GM12878 (cell line): ENCODE results near the gene TECTB. TPM values are rescaled to one million over a fixed set of nuclear protein-coding genes. Genes with fewer than 3 reads are reported as not detected.

ENCODE experiments used
- ATAC-seq: fragments of 200-7000 bp; cut with Tn5 transposase; 3 replicates; pipeline ENCODE4 v1.9.1; 2020; ENCODE audit warnings: mild to moderate bottlenecking, moderate library complexity
- BruUV-seq: library from RNA; stranded (reverse); fragments of 400-500 nt; replicated peaks from 2 replicates; lab custom pipeline; 2021; lab: Mats Ljungman, UMichigan
- CTCF ChIA-PET: fragments of 300-600 bp; sonication (Branson Sonifier 250); formaldehyde crosslinking; extraction: SDS; loops from one replicate; lab custom pipeline; 2021; ENCODE audit warnings: inconsistent platforms; lab: Yijun Ruan, JAX
- POLR2A ChIA-PET: fragments of 350-600 bp; formaldehyde crosslinking; extraction: SDS; loops from one replicate; lab custom pipeline; 2021; ENCODE audit warnings: inconsistent platforms; lab: Charles Lee
- RAD21 ChIA-PET: fragments of 300-600 bp; sonication (Branson Sonifier 250); formaldehyde crosslinking; loops from one replicate; lab custom pipeline; 2023; ENCODE audit warnings: antibody characterized with exemption; ENCODE audit not compliant: unreplicated experiment; lab: Charles Lee
- SMC1A ChIA-PET: fragments of 300-600 bp; sonication (Branson Sonifier 250); formaldehyde crosslinking; loops from one replicate; lab custom pipeline; 2023; ENCODE audit not compliant: unreplicated experiment, uncharacterized antibody; lab: Charles Lee
- DNase-seq: peaks from one replicate; pipeline ENCODE4 v3.0.0-alpha.2; 2011; ENCODE audit warnings: low read depth, low spot score
- FAIRE-seq: peaks from 3 replicates; lab custom pipeline; 2011; peaks lifted over from hg19 to GRCh38; lab: Jason Lieb, UNC
- H2AFZ ChIP-seq: 2 replicates; pipeline ENCODE4 v1.6.0; 2011; ENCODE audit warnings: low read depth, low read length, control low read depth; ENCODE audit not compliant: control insufficient read depth
- H3K27ac ChIP-seq: 2 replicates; pipeline ENCODE4 v1.5.1; 2011; ENCODE audit warnings: control low read depth; ENCODE audit not compliant: control insufficient read depth, insufficient read depth
- H3K27me3 ChIP-seq, 2 experiments: replicated peaks in 1 of 2; 2 replicates each; pipeline versions ENCODE4 v1.6.0 to v1.6.1; 2011; ENCODE audit warnings: low read length in 1 of 2; ENCODE audit not compliant: control insufficient read depth in 2 of 2, insufficient read depth in 2 of 2
- H3K36me3 ChIP-seq, 2 experiments: 2 replicates each; pipeline ENCODE4 v1.5.1; 2011; ENCODE audit warnings: low read length in 1 of 2; ENCODE audit not compliant: control insufficient read depth in 2 of 2, insufficient read depth in 2 of 2
- H3K4me1 ChIP-seq: 2 replicates; pipeline ENCODE4 v1.6.1; 2011; ENCODE audit warnings: mild to moderate bottlenecking, low read length, moderate library complexity, mixed read lengths; ENCODE audit not compliant: control insufficient read depth, insufficient read depth
- H3K4me2 ChIP-seq: 2 replicates; pipeline ENCODE4 v1.6.0; 2011; ENCODE audit warnings: control low read depth; ENCODE audit not compliant: control insufficient read depth, insufficient read depth
- H3K4me3 ChIP-seq: fragments of 200-600 bp; sonication (generic); 2 replicates; pipeline ENCODE4 v1.5.1; 2016
- H3K79me2 ChIP-seq: 2 replicates; pipeline ENCODE4 v1.6.0; 2011; ENCODE audit warnings: low read length; ENCODE audit not compliant: control insufficient read depth, insufficient read depth
- H3K9ac ChIP-seq: 2 replicates; pipeline ENCODE4 v1.8.0; 2011; ENCODE audit warnings: low read length, control low read depth, mixed read lengths; ENCODE audit not compliant: control insufficient read depth, insufficient read depth
- H3K9me3 ChIP-seq: replicated peaks from 3 replicates; pipeline ENCODE4 v1.5.1; 2011; ENCODE audit warnings: mild to moderate bottlenecking, low read length; ENCODE audit not compliant: control insufficient read depth, insufficient read depth
- H4K20me1 ChIP-seq: 2 replicates; pipeline ENCODE4 v1.6.0; 2011; ENCODE audit not compliant: control insufficient read depth, insufficient read depth
- ASH2L ChIP-seq: fragments of 300-600, 200-600 bp; sonication (generic); IDR thresholded peaks from 2 replicates; pipeline ENCODE4 v1.6.1; 2017; ENCODE audit warnings: low read depth, mild to moderate bottlenecking, borderline replicate concordance
- CBX5 ChIP-seq: sonication (generic); IDR thresholded peaks from 2 replicates; pipeline ENCODE4 v1.6.1; 2016; ENCODE audit warnings: low read depth, moderate library complexity, mild to moderate bottlenecking, inconsistent platforms
- MTA3 ChIP-seq: IDR thresholded peaks from 2 replicates; pipeline ENCODE4 v1.6.1; 2012; ENCODE audit warnings: low read length, inconsistent platforms, borderline replicate concordance
- SIX5 ChIP-seq: IDR thresholded peaks from 2 replicates; pipeline ENCODE4 v1.6.1; 2011; ENCODE audit warnings: mild to moderate bottlenecking, low read depth, low read length, moderate library complexity; ENCODE audit not compliant: severe bottlenecking
- SMAD1 ChIP-seq: fragments of 450-650 bp; IDR thresholded peaks from 2 replicates; pipeline ENCODE4 v1.6.1; 2018; ENCODE audit warnings: mild to moderate bottlenecking, low read depth; ENCODE audit not compliant: partially characterized antibody
- SRF ChIP-seq, 2 experiments: IDR thresholded peaks; 2 replicates each; pipeline ENCODE4 v1.6.1; 2011; ENCODE audit warnings: low read depth in 2 of 2, low read length in 2 of 2, mild to moderate bottlenecking in 1 of 2, moderate library complexity in 1 of 2
- STAT3 ChIP-seq: IDR thresholded peaks from 2 replicates; pipeline ENCODE4 v1.6.1; 2011; ENCODE audit warnings: low read depth, low read length, improper control_type of control experiment
- TCF3 ChIP-seq: IDR thresholded peaks from 2 replicates; pipeline ENCODE4 v1.6.1; 2012; ENCODE audit warnings: low read depth, mild to moderate bottlenecking, low read length, borderline replicate concordance; ENCODE audit not compliant: insufficient read depth
- WRNIP1 ChIP-seq: IDR thresholded peaks from 2 replicates; pipeline ENCODE4 v1.6.1; 2011; ENCODE audit warnings: low read depth, low read length, improper control_type of control experiment, borderline replicate concordance
- WGBS: methylation state at CpG from one replicate; pipeline ENCODE4 v1.1.6; 2016; ENCODE audit warnings: low lambda C conversion rate; ENCODE audit not compliant: insufficient replicate concordance, insufficient coverage; ENCODE audit errors: missing lambda C conversion rate; 5-methylcytosine and 5-hydroxymethylcytosine counted together
- in situ Hi-C: fragments of 300-500 bp; cut with MboI; formaldehyde crosslinking; loops from 9 replicates; pipeline ENCODE4 v1.14.3; 2018; ENCODE audit warnings: mixed read lengths
- intact Hi-C: fragments of 100-400 bp; cut with micrococcal nuclease; formaldehyde crosslinking; loops from one replicate; pipeline ENCODE4 v1.14.2; 2022; ENCODE audit not compliant: unreplicated experiment
- polyA plus RNA-seq, 11 experiments: library from polyadenylated mRNA; depleted of rRNA in 4 of 11; unstranded in 6 of 11; stranded (reverse) in 5 of 11; fragments of >200 nt; fragmentation: Nextera tagmentation in 4 of 11; fragmentation: Illumina TruSeq in 1 of 11; extraction: Ambion mirVana in 4 of 11; extraction: Trizol in 1 of 11; gene quantifications; 1 replicate in 1 of 11; 2 replicates in 10 of 11; pipeline versions ENCODE4 v1.2.1 to v1.2.3, GENCODE V29; 2011 to 2016; ENCODE audit warnings: inconsistent platforms in 2 of 11, missing spikeins in 2 of 11, low read depth in 1 of 11
- total RNA-seq, 4 experiments: library from RNA; depleted of rRNA in 3 of 4; stranded (reverse); fragments of >200 nt in 3 of 4; fragmentation: Illumina TruSeq in 1 of 4; extraction: Trizol in 1 of 4; gene quantifications; 2 replicates each; pipeline versions ENCODE4 v1.2.1 to v1.2.3, GENCODE V29; 2013 to 2021
- TF ChIP-seq, protein P1 (sequence below): IDR thresholded peaks from 2 replicates; pipeline ENCODE4 v1.6.1; 2012; ENCODE audit warnings: low read depth, low read length, improper control_type of control experiment

Gene TECTB
- total and polyA plus RNA-seq, 10 of the 15 experiments (the other 5 are each of a cell fraction or from before 2014, with no cell fraction given) = not detected

DNA sequence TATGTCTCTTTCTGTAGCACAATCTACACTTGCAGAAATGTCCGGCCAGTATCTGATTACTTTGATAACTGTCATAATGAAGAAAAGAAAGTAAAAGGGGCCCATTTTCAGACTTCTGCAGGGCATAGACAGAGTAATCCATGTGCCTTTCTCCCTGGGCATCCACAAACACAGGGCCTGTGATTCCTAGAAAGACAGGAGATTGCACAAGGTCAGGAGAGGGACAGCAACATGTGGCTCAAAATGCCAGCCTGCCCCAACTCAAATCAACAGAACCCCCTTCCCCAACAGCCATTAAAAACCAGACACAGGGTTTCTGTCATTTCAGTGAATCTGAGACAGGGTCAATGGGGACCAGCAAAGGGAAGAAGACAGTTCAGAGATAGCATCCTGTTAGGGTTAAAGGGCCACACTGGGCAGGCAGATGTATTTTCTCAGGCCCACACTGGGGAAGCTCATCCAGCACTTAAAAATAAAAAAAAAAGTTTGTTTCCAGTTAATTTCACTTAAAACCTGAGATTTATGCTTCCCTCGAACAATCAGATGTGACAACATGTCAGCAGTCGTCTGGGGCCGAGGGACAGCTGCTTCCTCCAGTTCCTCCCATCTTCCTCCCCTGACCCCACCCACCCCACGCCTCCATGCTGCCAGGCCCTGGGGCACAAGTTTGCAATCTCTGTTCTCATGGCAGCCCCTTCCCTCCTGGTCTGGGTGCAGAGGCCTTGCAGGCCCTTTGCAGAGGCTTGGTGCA is 60.0 kb downstream of the TECTB start:
- CTCF ChIA-PET = interaction anchor here (1.4 kb wide), 1 partner anchor 22 kb away, joined by 4 read pairs; no protein-coding TSS in a partner anchor
- BruUV-seq = no TSS peak
- ATAC-seq (no peak), DNase-seq (no peak), FAIRE-seq (no peak)
- Histone ChIP-seq H3K9me3 (no peaks in the 10 kb centered on the region), H3K4me2 (no peak overlapping the region), H2AFZ (no peak overlapping the region), H3K36me3 (no peaks in the 10 kb centered on the region), H4K20me1 (no peaks in the 10 kb centered on the region), H3K27ac (no peak overlapping the region), H3K4me1 (no peaks in the 10 kb centered on the region), H3K79me2 (no peaks in the 10 kb centered on the region), H3K27me3 (no peaks in the 10 kb centered on the region), H3K4me3 (no peak overlapping the region), H3K9ac (no peak overlapping the region)
- RAD21 ChIA-PET = no interaction called here
- POLR2A ChIA-PET = no interaction called here
- 25% methylated on average over 5 of the region's 5 CpGs for WGBS
- intact Hi-C loops (no loop called here), in situ Hi-C loops (no loop called here)
- SMC1A ChIA-PET = no interaction called here
- no peak for TF ChIP-seq STAT3
- no peak for TF ChIP-seq WRNIP1
- no peak for TF ChIP-seq ASH2L
- no peak for TF ChIP-seq TCF3
- TF ChIP-seq, protein P1, sequence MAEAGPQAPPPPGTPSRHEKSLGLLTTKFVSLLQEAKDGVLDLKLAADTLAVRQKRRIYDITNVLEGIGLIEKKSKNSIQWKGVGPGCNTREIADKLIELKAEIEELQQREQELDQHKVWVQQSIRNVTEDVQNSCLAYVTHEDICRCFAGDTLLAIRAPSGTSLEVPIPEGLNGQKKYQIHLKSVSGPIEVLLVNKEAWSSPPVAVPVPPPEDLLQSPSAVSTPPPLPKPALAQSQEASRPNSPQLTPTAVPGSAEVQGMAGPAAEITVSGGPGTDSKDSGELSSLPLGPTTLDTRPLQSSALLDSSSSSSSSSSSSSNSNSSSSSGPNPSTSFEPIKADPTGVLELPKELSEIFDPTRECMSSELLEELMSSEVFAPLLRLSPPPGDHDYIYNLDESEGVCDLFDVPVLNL = no peak

DNA sequence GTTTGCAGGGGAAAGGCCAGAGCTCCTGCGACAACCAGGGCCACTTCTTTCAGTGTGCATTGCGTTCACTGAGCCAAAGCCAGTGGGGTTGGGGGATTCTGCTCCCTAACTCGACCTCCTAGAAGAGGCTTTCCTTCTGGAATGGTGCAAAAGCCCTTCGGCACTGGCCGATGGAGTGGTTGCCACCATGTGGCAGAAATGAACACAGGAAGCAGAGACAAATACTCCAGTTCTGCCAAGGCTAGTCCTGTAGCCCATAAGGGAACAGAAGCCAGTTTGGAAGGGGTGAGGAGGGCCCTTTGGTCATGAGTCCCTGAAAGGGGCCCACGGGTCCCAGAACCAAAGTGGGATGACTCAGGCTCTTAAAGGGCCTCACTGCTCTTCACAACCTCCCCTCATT is 61.1 kb downstream of the TECTB start:
- intact Hi-C loops = no loop called here

More for the DNA sequence above, 61.1 kb downstream of the TECTB start:
- 47% methylated on average over 6 of the region's 6 CpGs for WGBS
- BruUV-seq = no TSS peak
- Histone ChIP-seq H3K27me3 (no peaks in the 10 kb centered on the region), H3K4me2 (no peak overlapping the region), H3K9me3 (no peaks in the 10 kb centered on the region), H3K36me3 (no peaks in the 10 kb centered on the region), H2AFZ (no peak overlapping the region), H4K20me1 (no peaks in the 10 kb centered on the region), H3K4me1 (no peaks in the 10 kb centered on the region), H3K9ac (no peak overlapping the region), H3K79me2 (no peaks in the 10 kb centered on the region), H3K27ac (no peak overlapping the region), H3K4me3 (no peak overlapping the region)
- ATAC-seq (no peak), FAIRE-seq (no peak), DNase-seq (no peak)
- RAD21 ChIA-PET = no interaction called here
- CTCF ChIA-PET = interaction anchor here (1.4 kb wide), 1 partner anchor 23 kb away, joined by 4 read pairs; no protein-coding TSS in a partner anchor
- TF ChIP-seq SRF (IDR thresholded peaks at IDR 0.05; ENCODE audit: low read depth in 2 of 2, low read length in 2 of 2) (no peak), SMAD1 (no peak), CBX5 (no peak), MTA3 (no peak), SIX5 (no peak)
- POLR2A ChIA-PET = no interaction called here
- in situ Hi-C loops = no loop called here
- SMC1A ChIA-PET = no interaction called here
